ENCODE data around the gene PDE1C. TPM values are rescaled to one million over a fixed set of nuclear protein-coding genes. Genes with fewer than 3 reads are reported as not detected.

The PDE1C gene
- total RNA-seq, 1 donor from 2014 or later: 15.5 TPM

GRCh38 chr7:32093415-32094408, 23.5 kb upstream of the PDE1C start:
- no peak overlapping the region for H3K4me3 ChIP-seq
- no peaks in the 10 kb centered on the region for H3K9me3 ChIP-seq
- no peaks in the 10 kb centered on the region for H3K27me3 ChIP-seq (ENCODE audit: low read depth)
- ATAC-seq: peak; percentile 74 to 87
- TF ChIP-seq CTCF (IDR thresholded peaks at IDR 0.05): no peak
- peak overlapping the region; percentile 8 for H3K27ac ChIP-seq
- H3K4me1 ChIP-seq: no peaks in the 10 kb centered on the region
- no peaks in the 10 kb centered on the region for H3K36me3 ChIP-seq
- intact Hi-C loops (cut with DNase I): no loop called here
- peak; percentile 53 for DNase-seq

GRCh38 chr7:32092346-32092745, 22.1 kb upstream of the PDE1C start:
- Histone ChIP-seq H3K27me3 (ENCODE audit: low read depth) (no peaks in the 10 kb centered on the region), H3K36me3 (no peaks in the 10 kb centered on the region), H3K4me3 (no peak overlapping the region), H3K4me1 (no peaks in the 10 kb centered on the region), H3K9me3 (no peaks in the 10 kb centered on the region), H3K27ac (no peak overlapping the region)
- ATAC-seq: no peak
- no peak for TF ChIP-seq CTCF (IDR thresholded peaks at IDR 0.05)
- DNase-seq: no peak
- intact Hi-C loops (cut with DNase I): no loop called here

- no peaks in the 10 kb centered on the region for H3K36me3 ChIP-seq
- H3K9me3 ChIP-seq: no peaks in the 10 kb centered on the region
- no peak overlapping the region for H3K27ac ChIP-seq
- no peak overlapping the region for H3K4me3 ChIP-seq
- H3K4me1 ChIP-seq: no peaks in the 10 kb centered on the region
- no peak for ATAC-seq
- no peak for DNase-seq
- intact Hi-C loops (cut with DNase I): no loop called here
- no peaks in the 10 kb centered on the region for H3K27me3 ChIP-seq (ENCODE audit: low read depth)
- TF ChIP-seq CTCF (IDR thresholded peaks at IDR 0.05): no peak
Measured at GRCh38 chr7:32091608-32092210, 21.5 kb upstream of the PDE1C start.

GRCh38 chr7:32089678-32090077, 19.5 kb upstream of the PDE1C start:
- no peak for DNase-seq
- Histone ChIP-seq H3K36me3 (no peaks in the 10 kb centered on the region), H3K4me3 (no peak overlapping the region), H3K27me3 (ENCODE audit: low read depth) (no peaks in the 10 kb centered on the region), H3K27ac (no peak overlapping the region), H3K4me1 (no peaks in the 10 kb centered on the region), H3K9me3 (no peaks in the 10 kb centered on the region)
- intact Hi-C loops (cut with DNase I): no loop called here
- no peak for TF ChIP-seq CTCF (IDR thresholded peaks at IDR 0.05)
- no peak for ATAC-seq

GRCh38 chr7:32089256-32089655, 19.0 kb upstream of the PDE1C start:
- no peak overlapping the region for H3K4me3 ChIP-seq
- no peak overlapping the region for H3K27ac ChIP-seq
- H3K4me1 ChIP-seq: no peaks in the 10 kb centered on the region
- TF ChIP-seq CTCF (IDR thresholded peaks at IDR 0.05): no peak
- ATAC-seq (no peak), DNase-seq (no peak)
- intact Hi-C loops (cut with DNase I): no loop called here
- no peaks in the 10 kb centered on the region for H3K9me3 ChIP-seq
- no peaks in the 10 kb centered on the region for H3K27me3 ChIP-seq (ENCODE audit: low read depth)
- H3K36me3 ChIP-seq: no peaks in the 10 kb centered on the region

Data from lower lobe of right lung (tissue), 2 donors.